Fibroblast of gingiva (primary cell): ENCODE data around the gene SRCAP.
A peak's percentile ranks its signal among the peaks of the same experiment; 100 is the strongest.

Source experiments
- DNase-seq: peaks from one replicate; pipeline ENCODE4 v3.0.0-alpha.2; 2011; ENCODE audit warnings: low read depth

The SRCAP gene

GRCh38 chr16:30775392-30776188 is 76.6 kb downstream of the SRCAP start:
- DNase-seq: peak; percentile 78

GRCh38 chr16:30777591-30778297 is 78.8 kb downstream of the SRCAP start:
- peak; percentile 60 for DNase-seq

DNA sequence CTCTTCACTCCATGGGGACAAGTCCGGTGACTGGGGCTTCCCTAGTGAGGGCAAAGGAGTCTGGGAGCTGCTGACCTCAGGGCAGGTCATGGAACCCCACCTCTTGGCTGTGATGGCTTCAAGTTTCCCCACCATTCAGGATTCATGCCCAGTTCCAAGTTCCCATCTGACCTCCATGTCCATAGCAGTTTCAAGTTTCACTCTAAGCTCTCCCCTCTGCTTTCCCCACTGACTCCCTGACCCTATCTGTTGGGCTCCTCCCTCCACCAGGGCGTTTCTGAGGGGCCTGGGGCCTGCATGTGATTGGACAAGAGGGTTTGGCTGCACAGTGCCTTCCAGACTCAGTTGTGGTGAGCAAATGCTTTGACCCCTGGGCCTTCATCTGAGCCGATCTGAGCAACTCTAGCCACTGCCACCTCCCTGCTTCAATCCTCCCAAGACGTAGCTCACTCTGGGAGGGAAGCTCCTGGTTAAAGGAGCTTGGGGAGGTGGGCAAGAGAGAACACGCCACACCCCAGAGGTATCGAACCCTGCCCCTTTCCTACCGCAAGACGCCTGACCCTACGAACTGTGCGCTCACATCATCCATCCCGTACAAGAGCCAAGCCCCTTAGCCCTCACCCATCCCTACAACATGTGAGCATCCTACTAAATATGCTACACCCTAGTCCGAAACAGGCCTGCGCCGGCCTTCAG is 79.7 kb downstream of the SRCAP start:
- DNase-seq: peak; percentile 38

DNA sequence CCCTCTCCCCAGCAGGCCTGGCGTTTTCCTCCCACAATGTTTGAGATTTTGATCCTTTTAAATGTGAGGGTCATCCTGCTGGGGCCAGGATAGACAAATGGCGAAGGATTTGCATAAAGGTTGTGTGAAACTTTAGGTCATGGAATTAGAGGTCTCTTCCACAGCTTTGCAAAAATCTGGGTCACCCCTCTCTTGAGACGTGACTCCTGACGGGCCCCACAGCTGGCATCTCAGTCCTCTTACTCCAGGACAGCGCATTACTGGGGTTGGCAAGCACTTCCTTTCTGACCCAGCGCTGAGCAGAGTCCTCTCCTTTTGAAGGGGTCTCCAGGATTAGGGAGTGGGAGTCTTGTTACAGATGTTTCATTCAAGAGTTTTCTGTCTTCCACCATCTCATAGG is 80.6 kb downstream of the SRCAP start:
- DNase-seq: no peak

DNA sequence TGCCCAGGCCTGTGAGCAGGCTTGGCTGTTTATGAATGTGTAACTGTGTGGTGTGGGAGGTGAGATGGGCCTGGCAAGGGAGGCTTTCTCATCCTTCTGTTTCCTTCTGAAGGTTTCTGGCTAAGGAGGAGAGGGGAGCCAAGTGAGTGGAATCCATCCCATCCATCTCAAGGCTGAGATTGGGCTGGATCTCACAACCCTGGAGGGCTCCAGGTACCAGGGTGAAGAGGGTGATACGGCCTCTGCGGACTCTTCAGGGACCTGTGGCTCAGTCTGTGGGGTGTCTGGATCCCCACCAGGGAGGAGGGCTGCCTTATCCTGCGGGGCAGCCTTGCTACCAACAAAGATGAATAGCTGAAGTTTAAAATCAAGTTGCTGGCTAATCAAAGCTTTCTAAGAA is 81.0 kb downstream of the SRCAP start:
- no peak for DNase-seq

DNA sequence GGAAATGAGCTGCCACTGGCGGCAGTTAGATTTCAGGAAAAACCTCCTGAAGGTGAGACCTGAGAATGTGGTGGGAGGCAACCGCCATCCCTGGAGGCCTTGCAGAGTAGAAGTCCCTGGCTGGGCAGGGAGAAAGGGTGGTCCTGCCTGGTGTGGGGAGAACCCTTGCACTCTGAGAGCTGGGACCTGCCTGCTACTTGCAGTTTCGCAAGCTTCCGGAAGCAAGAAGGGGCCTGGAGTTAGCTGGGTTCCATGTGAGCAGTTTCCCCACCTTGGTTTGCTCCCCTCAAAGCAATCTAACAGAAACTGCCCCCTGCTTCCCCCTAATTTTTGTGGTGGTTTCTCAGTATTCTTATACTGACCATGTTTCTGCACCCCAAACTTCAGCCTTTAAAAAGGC is 81.6 kb downstream of the SRCAP start:
- DNase-seq: no peak

DNA sequence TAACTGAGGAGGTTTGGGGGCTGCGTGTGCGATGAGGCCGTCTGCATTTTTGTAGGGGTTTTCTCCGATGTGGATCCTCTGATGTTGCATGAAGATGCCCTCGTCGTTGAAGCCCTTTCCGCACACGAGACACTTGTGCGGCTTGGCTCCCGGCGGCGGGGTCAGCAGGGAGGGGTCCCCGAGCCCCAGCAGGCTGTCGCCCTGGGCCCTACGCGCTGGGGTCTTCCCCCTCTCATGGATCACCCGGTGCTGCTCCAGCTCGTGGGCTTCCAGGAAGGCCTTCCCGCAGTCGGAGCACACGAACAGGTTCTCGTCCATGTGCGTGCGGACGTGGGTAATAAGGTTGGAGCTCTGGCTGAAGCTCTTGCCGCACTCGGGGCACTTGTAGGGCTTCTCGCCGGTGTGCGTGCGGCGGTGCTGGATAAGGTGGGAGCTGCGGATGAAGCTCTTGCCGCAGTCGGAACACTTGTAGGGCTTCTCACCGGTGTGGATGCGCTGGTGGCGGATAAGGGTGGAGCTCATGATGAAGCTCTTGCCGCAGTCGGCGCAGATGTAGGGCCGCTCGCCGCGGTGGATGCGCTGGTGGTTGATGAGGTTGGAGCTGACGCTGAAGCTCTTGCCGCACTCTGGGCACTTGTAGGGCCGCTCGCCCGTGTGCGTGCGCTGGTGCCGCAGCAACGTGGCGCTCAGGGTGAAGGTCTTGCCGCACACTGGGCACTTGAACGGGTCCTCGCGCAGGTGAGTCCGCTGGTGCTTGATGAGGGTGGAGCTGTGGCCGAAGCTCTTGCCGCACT is 83.7 kb downstream of the SRCAP start:
- no peak for DNase-seq

- no peak for DNase-seq
Measured at GRCh38 chr16:30783280-30784109, 84.5 kb downstream of the SRCAP start.

GRCh38 chr16:30784215-30784614 is 85.2 kb downstream of the SRCAP start:
- DNase-seq: no peak

DNA sequence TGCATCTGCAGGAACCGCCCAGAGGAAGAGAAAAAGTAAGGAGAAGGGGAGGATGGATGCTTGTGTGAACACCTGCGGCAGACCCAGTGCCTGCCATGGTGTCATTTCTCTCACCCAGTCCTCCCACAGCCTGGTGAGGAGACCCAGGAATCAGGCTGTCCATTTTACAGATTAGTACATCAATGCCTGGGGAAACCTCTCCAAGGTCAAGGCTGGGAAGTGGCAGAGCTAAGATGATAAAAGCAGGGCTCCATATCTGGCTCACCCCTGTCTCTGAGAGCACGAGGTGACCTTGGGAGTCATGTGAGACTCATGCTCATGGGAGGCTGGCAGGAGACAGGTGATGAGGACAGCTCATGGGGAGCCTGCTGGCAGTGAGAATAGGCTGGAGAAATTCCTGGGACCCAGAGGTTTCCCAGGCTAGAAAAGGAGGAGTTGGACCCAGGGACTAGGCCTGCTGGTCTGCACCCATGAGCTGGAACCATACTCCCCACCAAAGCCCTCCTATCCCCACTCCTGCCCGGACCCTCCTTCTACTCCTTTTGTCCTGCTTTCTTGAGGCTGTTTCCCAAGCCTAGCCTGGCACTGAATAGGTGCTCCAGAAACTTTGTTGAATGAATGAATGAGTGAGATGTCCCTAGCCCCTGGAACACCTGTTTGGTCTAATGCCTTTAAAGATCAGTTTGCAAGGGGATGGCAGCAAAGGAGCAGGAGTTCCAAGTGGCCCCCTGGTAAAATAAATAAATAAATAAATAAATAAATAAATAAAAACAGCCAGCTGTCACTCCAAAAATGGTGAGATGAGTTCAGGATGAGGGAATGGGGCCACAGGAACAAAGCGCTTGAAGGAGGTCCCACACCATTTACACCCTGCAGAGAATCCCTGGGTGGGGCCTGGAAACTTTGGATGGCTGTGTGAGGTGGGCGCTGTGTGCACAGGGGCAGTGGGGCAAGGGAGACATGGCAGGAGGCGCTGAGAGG is 86.4 kb downstream of the SRCAP start:
- DNase-seq: no peak

- DNase-seq: peak; percentile 58
Measured at GRCh38 chr16:30786115-30786935, 87.4 kb downstream of the SRCAP start.

GRCh38 chr16:30786936-30787612 is 88.1 kb downstream of the SRCAP start, which contains the start of gene ZNF629:
Gene ZNF629 (minus strand): TSS chr16:30787205. CDS start chr16:30784482, 2,723 bp downstream.
- DNase-seq: peak; percentile 73

GRCh38 chr16:30787613-30788378 is 88.8 kb downstream of the SRCAP start:
- peak; percentile 30 for DNase-seq
